GM21723 (cell line): ENCODE data around the gene KIAA1755.
"Not testable (repeated sequence)": the region's sequence is repeated elsewhere in the genome, so short reads cannot be mapped to it uniquely, and the experiment has no call there.

ENCODE experiments used
- ATAC-seq: cut with Tn5 transposase; IDR thresholded peaks from one replicate; pipeline ENCODE4 v1.9.1; 2021; ENCODE audit warnings: mild to moderate bottlenecking, moderate library complexity; ENCODE audit not compliant: unreplicated experiment

Gene KIAA1755

DNA sequence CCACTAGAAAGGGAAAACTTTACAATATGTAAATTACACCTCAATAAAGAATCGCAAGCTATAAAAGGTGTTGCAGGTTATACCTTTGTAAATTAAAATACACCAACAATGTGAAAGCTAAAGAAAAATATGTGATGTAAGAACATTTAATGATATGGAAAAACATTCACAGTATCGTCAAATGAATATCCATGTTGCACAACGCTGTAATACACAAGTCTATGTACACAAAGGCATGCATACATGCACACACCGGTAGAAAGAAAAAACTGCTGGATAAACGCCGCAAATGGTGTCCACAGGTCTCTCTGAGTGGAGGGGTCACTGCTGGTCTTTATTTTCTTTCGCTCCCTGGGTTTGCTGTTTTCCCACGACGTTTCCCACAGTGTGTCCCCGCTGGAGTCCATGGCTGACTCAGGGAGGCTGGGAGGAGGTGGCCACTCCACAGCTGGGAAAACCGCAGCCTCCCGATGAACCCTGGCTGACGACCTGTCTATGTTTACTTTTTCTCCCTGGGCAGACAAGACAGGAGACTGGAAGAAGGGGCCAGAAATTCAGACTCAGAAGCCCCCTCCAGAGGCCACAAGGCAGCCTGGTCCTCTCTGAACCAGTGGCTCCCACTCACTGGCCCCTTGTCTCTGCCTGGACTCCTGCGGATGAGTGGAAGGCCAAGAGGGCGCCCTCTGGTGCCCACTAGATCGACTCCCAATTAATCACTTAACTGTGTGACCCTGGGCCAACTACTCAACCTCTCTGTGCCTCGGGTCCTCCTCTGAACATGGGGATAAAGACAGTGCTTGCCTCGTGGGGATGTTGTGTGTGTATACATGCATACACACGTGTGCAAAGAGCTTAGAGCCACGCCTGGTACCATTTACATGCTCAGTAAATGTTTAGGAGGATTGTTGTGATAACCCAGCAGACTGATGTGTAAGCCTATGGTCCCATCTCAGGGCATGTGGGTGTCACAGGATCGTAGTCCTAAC, 30.6 kb upstream of the KIAA1755 start:
- ATAC-seq: no peak

DNA sequence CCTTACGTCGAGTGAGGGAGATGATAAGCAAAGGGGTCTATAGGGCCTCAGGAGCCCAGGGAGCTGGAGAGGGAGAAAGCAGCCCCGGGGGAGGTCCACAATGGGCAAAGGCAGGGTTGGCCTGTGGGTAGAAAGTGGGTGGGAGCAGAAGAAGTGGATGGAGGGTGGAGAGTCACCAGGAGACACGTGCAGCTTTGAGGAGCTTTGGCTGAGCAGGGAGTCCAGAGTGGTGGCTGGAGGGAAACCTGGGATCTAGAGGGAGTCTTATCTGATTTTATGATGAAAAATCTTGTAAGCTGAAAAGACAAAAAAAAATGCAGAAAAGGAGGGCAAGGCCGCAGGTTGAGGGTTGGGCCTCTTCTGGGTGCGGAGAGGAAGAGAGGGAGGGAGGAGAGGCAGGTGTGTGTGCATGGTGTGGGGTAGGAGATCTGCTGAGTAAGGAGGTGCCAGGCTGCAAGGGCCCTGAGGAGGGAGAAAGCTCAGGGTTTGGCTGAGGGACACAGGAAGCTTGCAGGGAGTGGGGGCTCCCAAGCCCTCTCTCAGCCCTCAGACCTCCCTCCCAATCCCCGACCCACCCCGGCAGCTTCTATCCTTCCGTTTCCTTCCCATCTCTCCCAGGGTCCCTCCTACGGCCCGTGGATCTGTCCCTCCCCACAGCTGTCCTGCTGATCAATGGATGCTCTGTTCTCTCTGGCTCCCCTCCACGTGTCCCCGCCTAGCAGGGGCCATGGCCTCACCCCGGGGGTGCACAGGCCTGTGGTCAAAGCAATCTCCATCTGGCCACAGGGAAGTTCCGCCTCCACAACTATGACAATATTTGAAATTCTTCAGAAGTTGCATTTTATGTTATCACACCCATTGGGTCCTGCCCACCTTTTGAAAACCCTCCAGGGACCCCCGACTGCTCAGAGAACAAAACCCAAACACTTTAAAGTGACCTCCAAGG, 26.3 kb upstream of the KIAA1755 start:
- ATAC-seq: no peak

DNA sequence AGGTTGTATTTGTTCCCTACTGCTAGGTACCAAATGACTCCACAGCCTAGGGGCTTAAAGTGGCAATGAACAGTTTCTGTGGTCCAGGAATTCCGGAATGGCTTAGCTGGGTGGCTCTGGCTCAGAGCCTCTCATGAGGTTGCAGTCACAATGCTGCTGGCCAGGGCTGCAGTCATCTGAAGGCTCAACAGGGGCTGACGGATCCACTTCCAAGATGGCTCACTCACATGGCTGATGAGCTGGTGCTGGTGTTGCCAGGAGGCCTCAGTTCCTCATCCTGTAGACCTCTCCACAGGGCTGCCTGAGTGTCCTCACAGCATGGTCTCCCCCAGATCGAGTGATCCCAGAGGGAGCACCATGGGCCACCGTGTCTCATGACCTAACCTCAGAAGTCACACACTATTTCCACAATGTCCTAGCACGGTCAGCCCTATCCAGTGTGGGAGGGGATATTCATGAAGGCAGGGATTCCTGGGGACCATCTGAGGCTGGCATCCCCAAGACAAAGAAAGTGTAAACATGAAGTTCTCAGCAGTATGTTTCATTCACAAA, 24.4 kb upstream of the KIAA1755 start:
- no peak for ATAC-seq

DNA sequence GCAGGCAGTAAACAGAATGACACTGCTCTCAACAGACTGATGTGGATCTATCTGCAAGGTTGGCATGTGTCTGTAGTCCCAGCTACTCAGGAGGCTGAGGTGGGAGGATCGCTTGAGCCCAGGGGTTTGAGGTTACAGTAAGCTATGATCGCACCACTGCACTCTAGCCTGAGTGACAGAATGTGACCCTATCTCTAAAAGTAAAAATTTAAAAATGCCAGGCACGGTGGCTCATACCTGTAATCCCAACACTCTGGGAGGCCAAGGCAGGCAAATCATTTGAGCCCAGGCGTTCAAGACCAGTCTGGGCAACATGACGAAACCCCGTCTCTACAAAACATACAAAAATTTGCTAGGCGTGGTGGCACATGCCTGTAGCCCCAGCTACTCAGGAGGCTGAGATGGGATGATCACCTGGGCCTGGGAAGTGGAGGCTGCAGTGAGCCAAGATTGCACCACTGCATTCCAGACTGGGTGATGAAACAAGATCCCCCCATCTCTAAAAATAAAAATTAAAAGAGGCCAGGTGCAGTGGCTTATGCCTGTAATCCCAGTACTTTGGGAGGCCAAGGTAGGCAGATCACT, 23.6 kb upstream of the KIAA1755 start:
- ATAC-seq: not testable (repeated sequence)

DNA sequence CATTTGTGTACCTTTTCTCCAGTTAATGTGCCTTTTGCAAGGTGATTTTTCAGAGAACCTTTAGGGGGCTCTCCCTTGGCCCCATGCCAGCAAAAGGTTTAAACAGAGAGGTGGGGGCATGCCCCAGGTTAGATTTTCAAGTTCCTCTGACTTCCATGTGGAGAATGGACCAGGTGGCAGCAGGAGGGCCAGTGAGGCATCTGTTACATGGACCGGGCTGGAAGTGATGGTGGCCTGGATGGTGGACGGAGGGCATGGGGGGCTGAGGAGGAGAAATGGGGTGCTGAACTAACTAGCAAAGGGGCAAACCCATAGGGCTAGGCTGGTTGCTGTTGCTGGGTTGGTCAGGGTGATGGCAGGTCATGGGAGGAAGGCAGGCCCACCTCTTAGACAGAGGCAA, 22.7 kb upstream of the KIAA1755 start:
- ATAC-seq: no peak

DNA sequence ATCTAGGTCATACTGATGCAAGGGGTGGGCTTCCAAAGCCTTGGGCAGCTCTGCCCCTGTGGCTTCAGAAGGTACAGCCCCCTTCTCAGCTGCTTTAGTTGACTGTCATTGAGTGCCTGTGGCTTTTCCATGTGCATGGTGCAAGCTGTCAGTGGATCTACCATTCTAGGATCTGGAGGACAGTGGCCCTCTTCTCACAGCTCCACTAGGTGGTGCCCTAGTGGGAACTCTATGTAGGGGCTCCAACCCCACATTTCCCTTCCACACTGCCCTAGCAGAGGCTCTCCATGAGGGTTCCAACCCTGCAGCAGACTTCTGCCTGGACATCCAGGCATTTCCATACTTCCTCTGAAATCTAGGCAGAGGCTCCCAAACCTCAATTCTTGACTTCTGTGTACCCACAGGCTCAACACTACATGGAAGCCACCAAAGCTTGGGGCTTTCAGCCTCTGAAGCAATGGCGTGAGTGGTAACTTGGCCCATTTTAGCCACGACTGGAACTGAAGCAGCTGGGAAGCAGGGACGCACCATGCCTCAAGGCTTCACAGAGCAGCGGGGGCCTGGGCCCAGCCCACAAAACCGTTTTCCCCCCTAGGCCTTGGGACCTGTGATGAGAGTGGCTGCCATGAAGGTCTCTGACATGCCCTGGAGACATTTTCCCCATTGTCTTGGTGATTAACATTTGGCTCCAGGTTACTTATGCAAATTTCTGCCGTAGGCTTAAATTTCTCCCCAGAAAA, 20.8 kb upstream of the KIAA1755 start:
- not testable (repeated sequence) for ATAC-seq

DNA sequence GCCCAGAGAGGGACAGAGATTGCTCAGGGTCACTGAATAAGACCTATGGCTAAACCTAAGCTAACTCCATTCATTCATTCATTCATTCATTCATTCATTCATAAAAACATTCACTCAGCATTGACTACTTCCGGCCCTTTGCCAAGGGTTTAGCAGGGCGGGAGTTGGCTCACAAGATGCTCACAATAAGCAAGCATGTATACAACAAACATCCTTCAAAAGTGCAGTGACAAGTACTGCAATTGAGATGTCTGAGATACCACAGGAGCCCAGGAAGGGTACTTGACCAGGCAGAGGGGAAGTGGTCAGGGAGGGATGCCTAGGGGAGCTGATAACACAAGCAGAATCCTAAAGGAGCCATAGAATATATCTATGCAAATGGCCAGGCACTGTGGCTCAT, 18.2 kb upstream of the KIAA1755 start:
- ATAC-seq: no peak

DNA sequence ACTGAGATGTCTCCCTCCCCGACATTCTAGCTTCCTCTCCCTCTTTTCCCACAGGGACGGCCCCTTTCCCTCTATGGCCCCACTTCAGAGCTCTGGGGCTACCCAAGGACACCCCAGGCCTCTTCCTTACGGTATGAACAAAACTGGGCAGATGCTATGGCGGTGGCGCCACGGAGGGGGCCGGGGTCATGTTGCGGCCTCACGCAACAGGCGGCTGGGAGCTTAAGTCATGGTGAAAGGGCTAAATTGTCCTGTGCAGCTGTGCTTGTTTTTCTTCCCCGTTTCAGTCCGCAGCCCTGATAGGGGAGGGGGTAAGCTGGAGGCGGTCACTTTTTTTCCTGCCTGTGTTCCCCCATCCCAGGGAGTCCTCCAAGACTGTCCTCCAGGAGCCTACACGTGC, 17.6 kb upstream of the KIAA1755 start:
- no peak for ATAC-seq

DNA sequence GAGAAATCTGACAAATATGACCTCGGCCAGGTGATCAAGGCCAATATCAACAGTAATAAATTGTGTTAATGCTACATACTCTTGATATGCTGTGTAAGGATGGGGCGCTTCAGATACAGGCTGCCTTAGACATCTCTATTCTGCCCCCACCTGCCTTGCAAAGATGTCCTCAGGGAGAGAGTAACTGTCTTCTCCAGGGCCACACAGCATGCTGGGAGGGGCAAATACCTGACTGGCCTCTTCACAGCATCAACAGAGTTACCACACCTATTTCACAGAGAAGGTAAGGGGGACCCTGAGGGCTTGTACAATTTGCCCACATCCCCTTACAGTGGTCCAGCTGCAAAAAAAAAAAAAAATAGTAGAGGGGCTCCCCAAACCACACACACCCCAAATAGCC, 17.2 kb upstream of the KIAA1755 start:
- ATAC-seq: no peak

DNA sequence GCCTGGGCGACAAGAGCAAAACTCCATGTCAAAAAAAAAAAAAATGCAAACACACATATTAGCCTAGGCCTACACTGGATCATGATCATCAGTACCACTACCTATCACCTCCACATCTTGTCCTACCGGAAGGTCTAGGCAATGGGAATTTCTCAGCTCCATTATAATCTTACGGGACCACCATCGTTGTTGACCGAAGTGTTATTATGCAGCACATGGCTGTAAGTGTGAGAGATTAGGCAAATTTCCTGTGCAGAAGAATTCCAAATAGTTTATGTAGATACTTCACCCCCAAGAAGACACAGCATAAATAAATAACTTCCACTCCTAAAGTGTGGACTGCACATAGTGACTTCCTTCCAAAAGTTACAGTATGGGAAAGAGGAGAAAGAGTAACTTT, 16.8 kb upstream of the KIAA1755 start:
- ATAC-seq: no peak

DNA sequence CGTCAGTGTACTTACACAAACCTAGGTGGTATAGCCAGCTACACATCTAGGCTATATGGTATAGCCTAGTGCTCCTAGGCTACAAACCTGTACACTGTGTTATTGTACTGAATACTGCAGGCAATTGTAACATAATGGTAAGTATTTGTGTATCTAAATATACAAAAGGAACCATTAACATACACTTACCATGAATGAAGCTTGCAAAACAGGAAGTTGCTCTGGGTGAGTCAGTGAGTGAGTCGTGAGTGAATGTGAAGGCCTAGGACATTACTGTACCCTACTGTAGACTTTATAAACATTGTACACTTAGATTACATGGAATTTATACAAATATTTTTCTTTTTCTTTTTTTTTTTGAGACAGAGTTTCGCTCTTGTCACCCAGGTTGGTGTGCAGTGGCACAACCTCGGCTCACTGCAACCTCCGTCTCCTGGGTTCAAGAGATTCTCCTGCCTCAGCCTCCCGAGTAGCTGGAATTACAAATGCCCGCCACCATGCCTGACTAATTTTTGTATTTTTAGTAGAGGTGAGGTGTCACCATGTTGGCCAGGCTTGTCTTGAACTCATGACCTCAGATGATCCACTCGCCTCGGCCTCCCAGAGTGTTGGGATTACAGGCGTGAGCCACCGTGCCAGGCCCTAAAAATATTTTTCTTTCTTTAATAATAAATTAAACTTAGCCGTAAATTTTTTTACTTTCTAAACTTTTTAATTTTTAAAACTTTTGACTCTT, 15.4 kb upstream of the KIAA1755 start:
- no peak for ATAC-seq

DNA sequence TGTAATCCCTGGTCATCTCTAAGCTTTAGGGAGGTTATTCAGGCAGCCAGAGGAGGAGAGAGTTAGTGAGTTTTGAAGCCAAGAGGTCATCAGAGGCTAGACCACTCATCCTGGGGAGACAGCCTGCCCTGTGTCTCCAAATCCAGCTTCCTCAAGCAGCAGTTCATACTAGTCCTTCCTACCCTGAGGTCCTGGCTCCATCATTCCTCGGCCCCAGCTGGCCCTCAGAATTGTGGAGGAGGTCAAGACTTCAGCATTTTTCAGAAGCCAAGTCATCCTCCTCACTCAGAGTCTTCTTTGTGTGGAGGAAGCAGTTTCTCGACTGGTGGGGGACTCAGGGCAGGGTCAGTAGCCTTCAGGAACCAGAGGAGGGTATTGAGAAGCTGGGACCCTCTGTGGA, 12.4 kb upstream of the KIAA1755 start:
- ATAC-seq: no peak

DNA sequence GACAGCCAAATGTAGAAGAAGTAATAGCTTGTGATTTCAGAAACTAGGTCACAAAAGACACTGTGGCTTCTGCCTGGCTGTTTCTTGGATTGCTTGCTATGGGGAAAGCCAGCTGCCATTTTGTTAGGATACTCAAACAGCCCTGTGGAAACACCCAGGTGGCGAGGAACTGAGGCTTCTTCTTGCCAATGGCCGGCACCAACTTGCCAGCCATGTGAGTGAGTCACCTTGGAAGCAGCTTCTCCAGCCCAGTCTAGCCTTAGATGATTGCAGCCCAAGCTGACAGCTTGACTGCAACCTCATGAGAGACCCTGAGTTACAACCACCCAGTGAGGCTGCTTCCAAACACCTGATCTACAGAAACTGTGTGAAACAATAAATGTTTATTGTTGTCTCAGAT, 11.9 kb upstream of the KIAA1755 start:
- ATAC-seq: no peak

DNA sequence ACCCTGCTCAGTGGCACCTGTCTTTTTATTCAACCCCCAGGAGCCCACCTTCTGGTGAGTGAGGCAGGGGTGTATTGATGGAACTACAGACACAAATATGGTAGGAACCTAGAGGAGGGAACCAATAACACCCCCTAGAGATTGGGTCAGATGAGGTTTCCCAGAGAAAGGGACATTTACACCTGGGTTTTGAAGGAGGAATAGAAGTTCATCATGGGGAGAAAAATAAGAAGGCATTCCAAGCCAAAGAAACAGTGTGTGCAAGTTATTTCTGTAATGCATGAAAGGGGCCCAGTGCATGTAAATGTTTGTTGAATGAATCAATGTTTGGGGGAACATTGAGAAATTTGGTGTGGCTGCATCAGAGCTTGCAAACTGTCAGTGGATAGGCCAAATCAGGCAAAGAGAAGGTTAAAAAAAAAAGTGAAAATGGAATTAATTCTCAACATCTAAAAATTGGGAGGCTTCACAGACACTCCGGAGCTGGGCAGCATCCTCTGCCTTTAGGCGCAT, 11.1 kb upstream of the KIAA1755 start:
- no peak for ATAC-seq

DNA sequence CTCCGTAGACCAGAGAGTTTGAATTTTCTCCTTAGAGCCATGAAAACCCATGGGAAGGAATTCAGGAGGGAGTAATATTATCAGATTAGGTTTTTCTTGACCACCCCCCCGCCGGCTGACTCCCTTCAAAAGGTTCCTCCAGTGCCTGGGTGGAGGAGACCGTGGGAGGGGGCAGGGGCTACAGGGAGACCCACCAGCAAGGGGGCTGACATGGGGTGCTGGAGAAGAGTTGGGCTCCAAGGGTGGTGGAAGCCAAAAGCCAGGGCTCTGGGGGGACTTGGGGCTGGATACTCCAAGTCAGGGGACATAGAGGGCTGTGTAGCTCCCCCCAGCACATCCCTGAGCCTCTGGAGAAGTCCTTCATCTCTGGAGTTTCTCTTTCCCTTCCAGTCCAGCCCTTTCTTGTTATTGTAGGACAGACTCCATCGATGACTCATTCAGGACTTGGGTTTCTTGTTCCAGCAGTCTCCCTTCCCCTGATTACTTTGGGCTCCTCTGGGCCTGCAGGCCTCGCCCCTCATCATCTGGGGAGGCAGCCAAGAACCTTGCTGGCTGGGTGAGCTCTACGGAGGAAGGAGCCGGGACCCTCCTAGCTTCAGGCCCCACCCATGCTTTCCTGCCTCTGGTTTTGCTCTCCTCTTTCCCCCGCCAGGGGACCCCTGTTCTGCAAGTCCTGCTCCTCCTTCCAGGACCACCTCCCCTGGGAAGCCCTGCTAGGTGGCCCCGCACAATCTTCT, 10.5 kb upstream of the KIAA1755 start:
- ATAC-seq: no peak

DNA sequence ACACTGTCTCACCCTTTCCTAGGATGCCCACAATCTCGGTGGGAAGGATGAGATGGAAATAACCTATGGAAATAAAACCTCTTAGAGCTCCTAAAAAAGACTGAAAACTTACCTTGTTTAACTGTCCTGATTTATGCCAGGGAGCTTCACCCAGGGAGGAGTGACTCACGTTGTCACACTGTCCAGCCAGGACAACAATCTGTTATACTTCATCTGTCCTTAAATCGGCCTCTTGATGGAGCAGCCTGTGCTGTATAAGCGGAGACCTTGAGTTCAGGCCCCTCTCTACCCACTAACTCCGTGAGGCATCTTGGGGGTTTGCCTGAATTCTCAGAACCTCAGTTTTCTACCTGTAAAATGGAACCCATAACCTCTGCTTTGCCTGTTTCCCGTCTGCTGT, 9.2 kb upstream of the KIAA1755 start:
- no peak for ATAC-seq

DNA sequence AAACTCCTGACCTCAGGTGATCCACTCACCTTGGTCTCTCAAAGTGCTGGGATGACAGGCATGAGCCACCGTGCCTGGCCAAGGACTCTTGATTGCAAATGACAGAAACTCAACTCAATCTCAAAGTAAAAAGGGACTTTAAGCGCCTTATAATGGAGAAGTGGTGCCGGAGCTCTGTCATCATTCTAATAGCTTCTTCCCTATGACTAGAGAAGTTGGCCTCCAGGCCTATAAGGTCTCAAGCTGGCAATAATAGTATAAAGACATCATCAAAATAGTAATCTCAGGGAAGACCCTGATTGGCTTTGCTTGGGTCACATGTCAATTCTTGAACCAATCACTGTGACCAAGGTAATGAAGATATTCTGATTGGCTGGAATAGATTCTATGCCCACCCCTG, 8.5 kb upstream of the KIAA1755 start:
- no peak for ATAC-seq

DNA sequence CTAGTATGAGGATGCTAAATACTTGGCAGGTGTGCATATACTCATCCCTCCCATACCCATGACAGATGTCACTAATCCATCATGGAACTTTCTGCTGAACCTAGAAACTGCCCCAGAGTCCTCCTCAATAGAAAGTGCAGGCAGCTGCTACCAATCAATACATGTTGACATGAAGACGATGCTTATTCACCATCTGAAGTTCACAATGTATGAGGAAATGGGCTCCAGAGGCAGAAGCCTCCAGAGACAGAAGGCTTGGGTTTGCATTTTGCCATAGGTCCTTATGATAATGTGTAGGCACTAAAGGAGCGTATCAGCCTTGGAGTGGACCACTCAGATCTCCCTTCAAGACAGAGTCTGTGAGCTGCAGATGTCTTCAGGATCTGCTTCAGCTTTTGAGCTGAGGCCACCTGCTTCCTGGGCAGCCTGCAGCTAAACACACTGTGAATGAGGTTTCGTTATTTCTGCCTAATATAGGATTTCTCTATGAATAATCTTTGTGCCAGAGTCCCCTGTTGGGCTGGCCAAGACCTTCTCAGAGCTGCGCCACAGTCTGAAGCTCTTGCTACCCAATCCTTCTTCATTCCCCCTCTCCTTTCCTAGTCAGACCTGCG, 7.5 kb upstream of the KIAA1755 start:
- ATAC-seq: no peak
